HG02571 (cell line): Measurements from ENCODE around the gene C2CD2.

ENCODE experiments used
- ATAC-seq: cut with Tn5 transposase; IDR thresholded peaks from one replicate; pipeline ENCODE4 v1.9.1; 2021; ENCODE audit warnings: mild to moderate bottlenecking, moderate library complexity; ENCODE audit not compliant: unreplicated experiment

The C2CD2 gene

DNA sequence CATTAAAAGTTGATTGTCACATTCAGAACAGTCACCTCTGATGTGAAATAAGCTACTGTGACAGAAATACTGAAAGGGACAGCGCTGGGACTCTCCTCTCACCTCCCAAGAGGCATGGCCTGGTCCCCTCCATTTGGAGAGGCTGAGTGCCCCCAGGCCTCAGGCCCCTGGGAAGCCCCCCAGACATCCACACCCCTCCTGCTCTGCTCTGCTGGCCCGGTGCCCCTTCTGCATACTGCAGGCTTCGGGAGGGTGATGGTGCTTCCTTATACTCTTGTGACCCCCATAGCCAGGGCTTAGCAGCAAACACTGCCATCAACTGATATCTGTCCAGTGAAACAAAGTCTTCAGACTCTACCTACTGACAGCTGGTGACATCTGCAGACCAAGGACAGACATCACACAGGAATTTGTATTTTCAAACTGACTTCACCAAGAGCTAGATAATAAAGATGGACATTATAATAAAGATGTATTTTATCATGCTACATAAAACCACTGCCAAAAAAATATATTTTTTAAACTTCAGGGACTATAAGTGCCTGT, 36.9 kb downstream of the C2CD2 start:
- ATAC-seq: no peak

GRCh38 chr21:41914965-41915364, 38.9 kb downstream of the C2CD2 start:
- no peak for ATAC-seq

GRCh38 chr21:41914358-41914757, 39.5 kb downstream of the C2CD2 start:
- no peak for ATAC-seq

DNA sequence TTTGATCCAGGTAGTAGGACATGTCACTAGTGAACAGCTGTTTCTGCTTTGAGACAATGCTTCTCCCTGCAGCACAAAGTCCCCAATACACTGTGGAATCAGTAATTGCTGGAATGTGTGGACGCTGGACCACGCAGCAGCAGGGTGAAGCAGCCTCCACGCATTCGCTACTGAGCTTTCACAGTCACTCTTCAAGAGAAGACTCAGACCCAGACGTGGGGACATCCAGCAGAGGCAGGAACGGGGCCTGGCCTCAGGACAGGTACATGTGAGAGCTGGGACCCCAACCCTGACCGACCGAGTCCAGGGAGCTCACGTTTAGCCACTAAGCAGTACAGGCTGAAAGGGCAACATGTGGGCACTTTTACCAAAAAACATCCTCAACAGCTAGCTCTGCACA, 40.6 kb downstream of the C2CD2 start:
- ATAC-seq: no peak

DNA sequence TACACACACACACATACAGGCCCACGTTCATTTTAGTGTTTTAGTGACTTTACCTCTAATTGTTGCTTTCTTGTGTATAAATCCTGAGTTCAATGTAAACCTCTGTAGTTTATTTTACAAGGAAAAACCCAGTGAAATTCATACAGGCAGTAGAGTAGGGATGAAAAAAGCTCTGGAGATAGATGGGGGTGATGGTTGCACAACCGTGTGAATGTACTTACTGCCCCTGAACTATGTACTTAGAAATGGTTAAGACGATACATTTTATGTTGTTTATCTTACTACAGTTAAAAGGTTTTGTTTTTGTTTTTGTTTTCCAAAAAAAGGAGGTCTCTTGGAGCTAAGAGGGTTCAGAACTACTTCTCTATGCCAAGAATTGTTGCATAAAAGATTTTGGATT, 45.0 kb downstream of the C2CD2 start:
- no peak for ATAC-seq

DNA sequence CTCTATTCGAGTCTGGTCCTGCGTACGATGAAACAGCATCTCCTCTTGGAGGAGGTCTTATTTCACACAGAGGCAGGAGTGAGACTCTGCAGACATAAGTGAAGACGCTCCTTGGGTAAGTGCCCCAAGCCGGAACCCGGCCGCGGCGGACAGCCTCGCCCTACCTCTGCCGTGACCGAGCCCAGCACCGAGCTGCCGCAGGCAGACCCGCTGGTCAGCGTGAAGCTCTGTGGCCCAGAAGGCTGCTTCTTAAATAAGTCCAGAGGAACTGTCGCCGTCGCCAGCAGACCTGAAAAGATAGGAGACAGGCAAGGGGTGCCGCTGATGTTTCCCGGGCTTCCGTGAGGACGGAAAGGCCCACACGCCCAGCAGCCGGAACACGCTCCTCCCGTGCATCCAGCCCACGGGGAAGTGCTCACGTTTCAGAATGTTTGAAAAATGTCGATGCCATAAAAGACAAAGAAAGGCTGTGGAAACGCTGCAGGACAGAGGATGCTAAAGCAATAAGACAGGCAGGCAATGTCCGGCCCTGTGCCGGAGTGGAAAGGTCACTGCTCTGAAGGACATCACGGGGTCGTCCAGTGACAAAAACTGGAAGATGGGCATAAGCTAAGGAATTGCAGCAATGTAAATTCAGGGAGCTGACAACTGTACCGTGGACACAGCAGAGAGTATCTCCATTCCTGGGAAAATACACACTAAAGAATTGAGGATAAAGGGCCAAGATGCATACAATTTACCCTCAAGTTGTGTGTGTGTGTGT, 46.1 kb downstream of the C2CD2 start:
- ATAC-seq: no peak

GRCh38 chr21:41906770-41907169, 47.0 kb downstream of the C2CD2 start:
- ATAC-seq: no peak

GRCh38 chr21:41903559-41904351, 50.1 kb downstream of the C2CD2 start:
- no peak for ATAC-seq

DNA sequence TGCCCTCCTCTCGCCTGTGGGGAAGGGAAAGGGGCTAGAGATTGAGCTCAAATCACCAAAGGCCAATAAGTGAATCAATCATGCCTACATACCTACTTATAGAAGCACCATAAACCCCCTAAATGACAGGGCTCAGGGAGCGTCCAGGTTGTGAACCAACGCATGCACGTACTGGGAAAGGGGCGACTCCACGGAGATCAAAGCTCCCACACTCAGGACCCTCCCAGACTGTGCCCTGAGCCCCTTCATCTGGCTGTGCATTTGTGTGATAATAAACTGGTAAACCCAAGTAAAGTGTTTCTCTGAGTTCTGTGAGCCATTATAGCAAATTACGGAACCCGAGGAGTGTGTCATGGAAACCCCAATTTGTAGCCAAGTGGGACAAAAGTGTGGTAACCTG, 50.9 kb downstream of the C2CD2 start:
- ATAC-seq: no peak

GRCh38 chr21:41901782-41902181, 52.0 kb downstream of the C2CD2 start:
- ATAC-seq: no peak

DNA sequence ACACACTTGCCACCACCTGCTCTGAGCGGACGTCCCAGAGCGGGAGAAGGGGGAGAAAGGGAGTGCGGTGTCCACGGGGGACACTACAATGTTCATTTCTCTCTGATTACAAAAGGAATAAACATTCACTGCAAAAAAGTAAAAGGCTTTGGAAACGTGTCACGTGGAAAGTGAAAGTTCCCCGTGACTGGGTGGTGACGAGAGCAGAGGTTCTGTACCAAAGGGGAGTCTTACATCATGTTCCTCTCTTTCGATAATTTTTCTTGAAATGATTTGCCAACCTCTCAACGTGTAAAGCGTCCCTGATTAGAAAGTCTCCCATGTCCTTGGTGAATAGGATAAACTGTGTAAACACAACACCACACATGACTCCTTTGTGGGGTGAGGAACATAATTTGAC, 52.7 kb downstream of the C2CD2 start:
- ATAC-seq: no peak

DNA sequence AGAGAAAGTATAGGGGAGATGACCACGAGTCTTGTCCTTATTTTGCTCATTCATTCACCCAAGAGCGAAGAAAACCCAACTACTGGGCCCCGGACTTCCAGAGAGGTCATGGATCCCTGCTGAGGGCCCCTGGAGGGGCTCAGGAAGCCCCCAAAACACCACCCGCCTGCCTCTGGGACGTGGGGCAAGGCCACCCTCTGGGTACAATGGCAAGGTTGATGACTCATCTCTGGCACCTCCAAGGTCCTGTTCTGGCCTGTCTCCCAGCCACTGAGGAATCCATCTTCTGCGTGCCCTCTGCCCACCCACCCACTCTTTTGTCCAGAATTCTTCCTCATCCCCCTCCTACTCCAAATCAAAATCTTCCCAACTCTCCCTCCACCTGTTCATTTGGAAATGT, 53.4 kb downstream of the C2CD2 start:
- no peak for ATAC-seq

- no peak for ATAC-seq
Measured at GRCh38 chr21:41899426-41900202, 54.2 kb downstream of the C2CD2 start.

GRCh38 chr21:41898998-41899397, 54.8 kb downstream of the C2CD2 start:
- ATAC-seq: no peak

GRCh38 chr21:41897700-41898099, 56.1 kb downstream of the C2CD2 start:
- ATAC-seq: no peak

DNA sequence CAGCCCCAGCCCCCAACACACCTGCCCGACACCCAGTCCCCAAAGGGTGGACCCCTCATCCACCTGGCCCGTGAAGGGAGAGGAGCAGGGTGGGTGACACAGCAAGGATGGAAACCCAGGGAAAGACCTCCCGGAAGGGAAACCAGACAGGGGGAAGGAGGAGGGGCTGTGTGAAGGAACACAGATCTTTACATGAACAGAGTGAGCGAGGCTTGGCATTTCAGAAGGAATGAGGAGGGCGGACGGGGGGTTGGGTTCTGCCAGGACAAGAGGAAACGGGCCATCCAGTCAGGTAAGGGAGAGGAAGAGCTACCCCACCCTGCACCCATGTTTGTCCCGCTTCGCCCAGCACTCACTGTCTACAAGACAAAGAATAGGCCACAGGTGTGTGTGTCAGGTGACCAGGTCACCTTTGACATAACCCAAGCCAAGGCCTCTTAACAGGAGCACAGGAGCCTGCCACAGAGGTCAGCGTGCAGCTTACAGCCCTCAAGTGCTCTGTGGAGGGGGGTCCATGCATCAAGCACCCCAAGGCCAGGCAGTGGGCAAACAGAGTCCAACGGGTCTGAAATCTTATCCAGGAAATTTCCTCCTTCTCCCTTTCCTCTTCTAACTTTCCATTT, 56.7 kb downstream of the C2CD2 start:
- ATAC-seq: no peak

GRCh38 chr21:41895643-41896493, 58.0 kb downstream of the C2CD2 start:
- ATAC-seq: no peak

DNA sequence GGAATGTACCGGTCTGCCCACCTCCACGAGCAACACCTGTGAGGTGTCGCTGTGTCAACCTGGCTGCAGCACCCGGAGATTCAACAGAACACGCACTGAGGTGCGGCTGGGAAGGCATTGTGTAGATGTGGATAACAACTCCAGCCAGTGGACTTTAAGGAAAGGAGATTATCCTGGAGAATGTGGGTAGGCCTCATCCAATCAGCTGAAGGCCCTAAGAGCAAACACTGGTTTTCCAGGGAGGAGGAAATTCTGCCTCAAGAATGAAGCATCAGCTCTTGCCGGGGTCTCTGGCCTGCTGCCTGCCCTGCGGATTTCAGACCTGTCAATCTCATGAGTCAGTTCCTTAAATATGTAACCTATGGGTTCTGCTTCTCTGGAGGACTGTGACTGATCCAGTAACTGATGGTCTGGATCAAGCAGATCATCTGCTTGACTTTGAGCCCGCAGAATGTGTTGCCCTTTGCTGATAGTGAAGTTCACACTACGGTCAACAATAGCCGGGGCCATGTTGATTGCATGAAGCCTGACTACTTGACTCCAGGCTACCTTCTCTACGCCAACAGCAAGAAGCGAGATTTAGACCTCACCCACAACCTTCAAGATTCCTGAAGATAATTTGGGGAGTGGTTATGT, 58.8 kb downstream of the C2CD2 start:
- ATAC-seq: no peak

- no peak for ATAC-seq
Measured at GRCh38 chr21:41894511-41894910, 59.3 kb downstream of the C2CD2 start.
